Esophagus muscularis mucosa (tissue), 4 donors: ENCODE results near the gene TWNK. TPM values are rescaled to one million over a fixed set of nuclear protein-coding genes. Genes with fewer than 3 reads are reported as not detected.

Experiments
- DNase-seq: peaks from one replicate; pipeline ENCODE4 v3.0.0-alpha.2; 2017; ENCODE audit errors: extremely low spot score
- H3K27ac ChIP-seq, 4 donors: fragments of 200-600 bp; sonication (generic); replicated peaks in 1 of 4; 1 replicate in 3 of 4; 2 replicates in 1 of 4; pipeline ENCODE4 v1.5.1; 2016 to 2019; ENCODE audit warnings: mild to moderate bottlenecking in 1 of 4
- H3K27me3 ChIP-seq, 4 donors: fragments of 200-600 bp; sonication (generic); one replicate each; pipeline versions ENCODE4 v1.5.1 to v1.6.0; 2016 to 2019
- H3K36me3 ChIP-seq, 4 donors: fragments of 200-600 bp; sonication (generic); one replicate each; pipeline ENCODE4 v1.5.1; 2016 to 2019
- H3K4me1 ChIP-seq, 4 donors: fragments of 200-600 bp; sonication (generic); one replicate each; pipeline ENCODE4 v1.5.1; 2016 to 2019
- H3K4me3 ChIP-seq, 4 donors: fragments of 200-600 bp; sonication (generic); 1 replicate in 2 of 4; 2 replicates in 2 of 4; pipeline ENCODE4 v1.5.1; 2016 to 2019; ENCODE audit warnings: mild to moderate bottlenecking in 4 of 4, moderate library complexity in 1 of 4
- H3K9me3 ChIP-seq, 4 donors: fragments of 200-600 bp; sonication (generic); 1 replicate in 3 of 4; 2 replicates in 1 of 4; pipeline ENCODE4 v1.5.1; 2016 to 2019
- CTCF ChIP-seq, 3 experiments: fragments of 200-600 bp in 2 of 3; fragments of 450-650 bp in 1 of 3; sonication (generic) in 2 of 3; IDR thresholded peaks; one replicate each; pipeline ENCODE4 v1.5.1; 2017 to 2019; ENCODE audit warnings: antibody characterized with exemption in 3 of 3, mild to moderate bottlenecking in 2 of 3, moderate library complexity in 1 of 3
- EP300 ChIP-seq: sonication (generic); formaldehyde crosslinking; IDR thresholded peaks from one replicate; pipeline ENCODE4 v1.6.1; 2017; ENCODE audit warnings: antibody characterized with exemption
- POLR2A ChIP-seq: fragments of 450-650 bp; IDR thresholded peaks from one replicate; pipeline ENCODE4 v1.6.1; 2017; ENCODE audit warnings: antibody characterized with exemption, moderate library complexity, mild to moderate bottlenecking, low read depth
- POLR2AphosphoS5 ChIP-seq, 2 donors: sonication (generic); formaldehyde crosslinking; IDR thresholded peaks; one replicate each; pipeline ENCODE4 v1.6.1; 2017; ENCODE audit warnings: antibody characterized with exemption in 2 of 2
- WGBS: methylation state at CpG from one replicate; pipeline ENCODE4 v1.1.5; 2018; 5-methylcytosine and 5-hydroxymethylcytosine counted together
- intact Hi-C: fragments of 100-400 bp; cut with DNase I; formaldehyde crosslinking; loops from one replicate; pipeline ENCODE4 v1.15.1; 2023
- total RNA-seq, 4 donors: library from RNA; depleted of rRNA; stranded (reverse); fragments of >200 nt; gene quantifications; one replicate each; pipeline versions ENCODE4 v1.1.0 to v1.2.1, GENCODE V29; 2016

The TWNK gene
- total RNA-seq, 4 donors from 2014 or later = 3.7 to 11.1 (median 9.0) TPM

- intact Hi-C loops = no loop called here
- Histone ChIP-seq H3K36me3 (peaks cover 9 to 71% (median 64%) of the 10 kb centered on the region in 4 donors), H3K4me3 (no peak overlapping the region), H3K27me3 (no peaks in the 10 kb centered on the region), H3K27ac (no peak overlapping the region), H3K9me3 (no peaks in the 10 kb centered on the region), H3K4me1 (peaks cover 22 to 37% (median 33%) of the 10 kb centered on the region in 4 donors)
- no peak for DNase-seq
- 72% methylated on average over 6 of the region's 13 CpGs for WGBS
- no peak for TF ChIP-seq EP300
- TF ChIP-seq CTCF (IDR thresholded peaks at IDR 0.05) = no peak
- TF ChIP-seq POLR2AphosphoS5 (IDR thresholded peaks at IDR 0.05) = no peak
- TF ChIP-seq POLR2A = no peak
Measured at GRCh38 chr10:100983868-100984671, 3.3 kb upstream of the TWNK start.

DNA sequence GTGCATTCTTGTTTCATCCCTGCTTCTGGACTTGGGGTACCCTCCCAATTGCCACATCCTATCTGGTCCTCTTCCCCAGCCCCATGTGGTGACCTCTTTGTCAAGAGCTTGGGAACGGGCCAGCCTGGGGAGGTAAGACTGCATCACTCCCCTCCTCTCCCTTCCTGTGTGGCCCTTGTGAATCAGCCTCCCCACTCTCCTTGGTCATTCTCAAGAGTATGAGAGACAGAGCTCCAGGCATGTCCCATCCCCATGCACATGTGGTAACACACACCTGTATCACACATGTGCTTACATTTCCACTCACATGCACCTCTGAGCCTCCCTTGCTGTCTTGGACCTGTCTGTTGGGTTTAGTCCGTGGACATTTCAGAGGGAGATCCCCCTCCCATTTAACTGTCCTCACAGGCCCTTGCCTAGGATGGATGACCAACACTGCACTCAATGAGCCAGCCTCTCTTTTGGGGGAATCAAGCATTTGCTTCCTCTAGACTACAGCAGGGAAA lies 2.6 kb upstream of the TWNK start:
- intact Hi-C loops = loop anchor here (5.0 kb wide), 1 partner anchor 43 kb away; no protein-coding TSS in a partner anchor
- Histone ChIP-seq H3K27me3 (no peaks in the 10 kb centered on the region), H3K9me3 (no peaks in the 10 kb centered on the region), H3K4me1 (peaks cover 22 to 43% (median 37%) of the 10 kb centered on the region in 4 donors), H3K27ac (no peak overlapping the region), H3K4me3 (no peak overlapping the region), H3K36me3 (peaks cover 9 to 68% (median 61%) of the 10 kb centered on the region in 4 donors)
- no peak for DNase-seq
- TF ChIP-seq EP300 (no peak), POLR2AphosphoS5 (IDR thresholded peaks at IDR 0.05) (no peak), CTCF (IDR thresholded peaks at IDR 0.05) (no peak)
- WGBS = 83% methylated on average over 2 of the region's 2 CpGs

DNA sequence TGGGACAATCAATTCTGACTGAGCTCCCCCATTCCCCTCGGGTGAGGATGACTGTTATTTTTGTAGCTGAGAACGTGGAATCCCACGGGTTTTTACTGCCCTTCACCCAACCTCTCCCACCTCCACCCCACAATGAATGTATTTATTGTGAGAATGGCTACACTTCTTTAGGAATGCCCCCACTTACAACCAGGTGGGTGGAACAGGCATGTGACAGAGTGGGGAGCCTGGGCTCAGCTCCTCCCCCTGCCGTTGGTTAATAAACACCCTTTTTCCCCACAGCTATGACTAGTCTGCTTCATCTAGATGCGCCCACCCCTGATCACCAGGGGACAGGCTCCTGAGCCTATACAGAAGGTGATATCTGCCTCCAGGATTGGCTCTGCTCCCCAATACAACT lies 2.0 kb upstream of the TWNK start:
- 69% methylated on average over 5 of the region's 5 CpGs for WGBS
- H3K4me3 ChIP-seq = no peak overlapping the region
- no peak overlapping the region for H3K27ac ChIP-seq
- no peaks in the 10 kb centered on the region for H3K27me3 ChIP-seq
- peaks cover 22 to 49% (median 38%) of the 10 kb centered on the region in 4 donors for H3K4me1 ChIP-seq
- TF ChIP-seq EP300 (no peak), POLR2A (no peak), POLR2AphosphoS5 (IDR thresholded peaks at IDR 0.05) (no peak), CTCF (IDR thresholded peaks at IDR 0.05) (no peak)
- H3K9me3 ChIP-seq = no peaks in the 10 kb centered on the region
- no peak for DNase-seq
- intact Hi-C loops = loop anchor here (5.0 kb wide), 1 partner anchor 42 kb away; no protein-coding TSS in a partner anchor
- peaks cover 9 to 68% (median 59%) of the 10 kb centered on the region in 4 donors for H3K36me3 ChIP-seq

GRCh38 chr10:100986623-100986951 lies 756 bp upstream of the TWNK start:
- no peaks in the 10 kb centered on the region for H3K9me3 ChIP-seq
- no peak for TF ChIP-seq CTCF (IDR thresholded peaks at IDR 0.05)
- no peak for TF ChIP-seq POLR2AphosphoS5 (IDR thresholded peaks at IDR 0.05)
- TF ChIP-seq POLR2A = no peak
- no peak for TF ChIP-seq EP300
- intact Hi-C loops = loop anchor here (5.0 kb wide), 1 partner anchor 41 kb away; no protein-coding TSS in a partner anchor
- H3K27me3 ChIP-seq = no peaks in the 10 kb centered on the region
- 48% methylated on average over 8 of the region's 17 CpGs for WGBS
- peaks cover 22 to 51% (median 38%) of the 10 kb centered on the region in 4 donors for H3K4me1 ChIP-seq
- peak overlapping the region; percentile 76 to 92 (median 90) for H3K4me3 ChIP-seq
- DNase-seq = no peak
- H3K27ac ChIP-seq = peak overlapping the region; percentile 77 to 86 (median 82)
- H3K36me3 ChIP-seq = peaks cover 9 to 68% (median 59%) of the 10 kb centered on the region in 4 donors
